Stromal cell of bone marrow (primary cell): ENCODE results near the gene DGKE.

Experiments
- DNase-seq: peaks from one replicate; pipeline ENCODE4 v3.0.0-alpha.2; 2012; ENCODE audit warnings: low read depth

DGKE gene

GRCh38 chr17:56890906-56891674 is 57.1 kb downstream of the DGKE start:
- DNase-seq, result no peak

GRCh38 chr17:56891751-56892150 is 57.8 kb downstream of the DGKE start:
- no peak for DNase-seq

GRCh38 chr17:56892333-56892732 is 58.4 kb downstream of the DGKE start:
- DNase-seq, result no peak

- no peak for DNase-seq
Measured at GRCh38 chr17:56893503-56893902, 59.6 kb downstream of the DGKE start.

- DNase-seq, result no peak
Measured at GRCh38 chr17:56894859-56895455, 61.0 kb downstream of the DGKE start.

- DNase-seq, result no peak
Measured at GRCh38 chr17:56896217-56896967, 62.4 kb downstream of the DGKE start.

GRCh38 chr17:56896968-56897359 is 63.0 kb downstream of the DGKE start:
- no peak for DNase-seq

- no peak for DNase-seq
Measured at GRCh38 chr17:56897646-56898424, 63.9 kb downstream of the DGKE start.

- DNase-seq, result no peak
Measured at GRCh38 chr17:56898874-56899273, 64.9 kb downstream of the DGKE start.

GRCh38 chr17:56899403-56899802 is 65.5 kb downstream of the DGKE start:
- no peak for DNase-seq

- DNase-seq, result peak; percentile 16
Measured at GRCh38 chr17:56902348-56902747, 68.4 kb downstream of the DGKE start.

GRCh38 chr17:56903560-56903959 is 69.6 kb downstream of the DGKE start:
- DNase-seq, result no peak

- no peak for DNase-seq
Measured at GRCh38 chr17:56908001-56908542, 74.1 kb downstream of the DGKE start.

- no peak for DNase-seq
Measured at GRCh38 chr17:56909742-56910508, 76.0 kb downstream of the DGKE start.

GRCh38 chr17:56910509-56911235 is 76.7 kb downstream of the DGKE start:
- no peak for DNase-seq

- DNase-seq, result no peak
Measured at GRCh38 chr17:56912105-56912999, 78.4 kb downstream of the DGKE start.

- no peak for DNase-seq
Measured at GRCh38 chr17:56913000-56913311, 79.0 kb downstream of the DGKE start.

GRCh38 chr17:56913353-56913866 is 79.5 kb downstream of the DGKE start:
- DNase-seq, result no peak

- peak; percentile 73 for DNase-seq
Measured at GRCh38 chr17:56913867-56914580, 80.1 kb downstream of the DGKE start, which contains the start of gene TRIM25. Gene TRIM25, minus strand, starts transcription at chr17:56914049. Its CDS starts 61 bp downstream, at chr17:56913988.
